Cardiac muscle cell (in vitro differentiated cells and primary cell): ENCODE measurements around the gene CEACAM6. TPM values are rescaled to one million over a fixed set of nuclear protein-coding genes. Genes with fewer than 3 reads are reported as not detected.

Experiments
- DNase-seq, 2 donors: peaks; one replicate each; pipeline versions ENCODE4 v3.0.0 to v3.0.0-alpha.2; 2010 to 2017; ENCODE audit warnings: low read depth in 1 of 2, low spot score in 1 of 2
- H3K27ac ChIP-seq: fragments of 200-600 bp; sonication (generic); 2 replicates; pipeline ENCODE4 v1.5.1; 2016
- H3K27me3 ChIP-seq: fragments of 200-600 bp; sonication (generic); 2 replicates; pipeline ENCODE4 v1.6.0; 2016; ENCODE audit warnings: control low read depth
- H3K36me3 ChIP-seq: fragments of 200-600 bp; sonication (generic); 2 replicates; pipeline ENCODE4 v1.5.1; 2016; ENCODE audit warnings: control low read depth
- H3K4me1 ChIP-seq: fragments of 200-600 bp; sonication (generic); 2 replicates; pipeline ENCODE4 v1.8.1; 2017; ENCODE audit warnings: low read depth, mild to moderate bottlenecking, mixed run types
- H3K4me3 ChIP-seq: fragments of 200-600 bp; sonication (generic); 2 replicates; pipeline ENCODE4 v1.5.1; 2016; ENCODE audit warnings: mild to moderate bottlenecking
- H3K9me3 ChIP-seq: fragments of 200-600 bp; sonication (generic); 2 replicates; pipeline ENCODE4 v1.5.1; 2017; ENCODE audit warnings: low read depth, mild to moderate bottlenecking, control low read depth
- polyA plus RNA-seq: library from polyadenylated mRNA; unstranded; fragments of >200 nt; fragmentation: Nextera tagmentation; extraction: Ambion mirVana; gene quantifications from 2 replicates; pipeline ENCODE4 v1.2.1, GENCODE V29; 2016
- total RNA-seq: library from RNA; depleted of rRNA; stranded (reverse); fragments of >200 nt; gene quantifications from 2 replicates; pipeline ENCODE4 v1.2.3, GENCODE V29; 2016
- TF ChIP-seq, protein P1 (sequence below): IDR thresholded peaks from 2 replicates; pipeline ENCODE4 v1.5.1; 2012; ENCODE audit warnings: low read depth, mild to moderate bottlenecking, low read length

Gene CEACAM6
- total and polyA plus RNA-seq, 2 experiments from 2014 or later = not detected

DNA sequence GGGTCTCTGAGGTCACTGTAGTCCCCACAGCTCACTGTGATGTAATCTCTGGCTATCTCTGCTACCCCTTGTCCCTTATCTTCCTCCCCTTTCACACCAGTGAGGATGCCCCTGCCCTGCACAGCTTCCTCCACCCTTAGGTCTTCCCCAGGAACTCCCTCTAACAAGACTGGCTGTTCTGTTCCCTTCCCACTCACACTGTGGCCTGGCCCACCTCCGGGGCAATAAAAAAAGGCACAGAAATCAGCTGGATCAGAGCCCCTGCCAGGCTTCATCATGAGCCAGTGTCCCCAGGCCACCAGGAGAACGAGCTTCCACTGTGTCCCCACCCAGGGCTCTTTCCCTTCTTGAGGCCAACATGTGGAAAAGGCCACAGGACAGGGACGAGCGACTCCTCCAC, 45.7 kb downstream of the CEACAM6 start:
- no peaks in the 10 kb centered on the region for H3K27me3 ChIP-seq
- H3K36me3 ChIP-seq = no peaks in the 10 kb centered on the region
- no peak overlapping the region for H3K4me3 ChIP-seq
- H3K4me1 ChIP-seq = no peaks in the 10 kb centered on the region
- no peak for DNase-seq
- no peaks in the 10 kb centered on the region for H3K9me3 ChIP-seq
- no peak overlapping the region for H3K27ac ChIP-seq
- TF ChIP-seq, protein P1, sequence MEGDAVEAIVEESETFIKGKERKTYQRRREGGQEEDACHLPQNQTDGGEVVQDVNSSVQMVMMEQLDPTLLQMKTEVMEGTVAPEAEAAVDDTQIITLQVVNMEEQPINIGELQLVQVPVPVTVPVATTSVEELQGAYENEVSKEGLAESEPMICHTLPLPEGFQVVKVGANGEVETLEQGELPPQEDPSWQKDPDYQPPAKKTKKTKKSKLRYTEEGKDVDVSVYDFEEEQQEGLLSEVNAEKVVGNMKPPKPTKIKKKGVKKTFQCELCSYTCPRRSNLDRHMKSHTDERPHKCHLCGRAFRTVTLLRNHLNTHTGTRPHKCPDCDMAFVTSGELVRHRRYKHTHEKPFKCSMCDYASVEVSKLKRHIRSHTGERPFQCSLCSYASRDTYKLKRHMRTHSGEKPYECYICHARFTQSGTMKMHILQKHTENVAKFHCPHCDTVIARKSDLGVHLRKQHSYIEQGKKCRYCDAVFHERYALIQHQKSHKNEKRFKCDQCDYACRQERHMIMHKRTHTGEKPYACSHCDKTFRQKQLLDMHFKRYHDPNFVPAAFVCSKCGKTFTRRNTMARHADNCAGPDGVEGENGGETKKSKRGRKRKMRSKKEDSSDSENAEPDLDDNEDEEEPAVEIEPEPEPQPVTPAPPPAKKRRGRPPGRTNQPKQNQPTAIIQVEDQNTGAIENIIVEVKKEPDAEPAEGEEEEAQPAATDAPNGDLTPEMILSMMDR = no peak

DNA sequence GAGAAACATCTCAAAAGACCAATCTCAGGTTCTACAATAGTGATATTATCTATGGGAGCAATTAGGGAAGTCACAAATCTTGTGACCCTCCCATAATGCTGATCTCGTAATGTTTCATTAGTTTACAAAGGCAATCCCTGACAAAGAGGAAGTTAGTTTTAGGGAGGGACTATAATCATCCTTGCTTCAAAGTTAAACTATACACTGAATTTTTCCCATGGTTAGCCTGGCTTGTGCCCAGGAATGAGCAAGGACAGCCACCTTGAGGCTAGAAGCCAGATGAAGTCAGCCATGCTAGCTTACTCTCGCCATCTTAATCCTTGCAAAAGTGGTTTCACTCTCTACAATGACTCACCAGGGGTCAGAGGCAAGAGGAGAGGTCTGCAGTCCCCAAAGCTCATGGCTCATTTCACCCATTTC, 46.5 kb downstream of the CEACAM6 start:
- no peak for DNase-seq
- TF ChIP-seq, protein P1 = no peak
- no peak overlapping the region for H3K4me3 ChIP-seq
- H3K36me3 ChIP-seq = no peaks in the 10 kb centered on the region
- H3K4me1 ChIP-seq = no peaks in the 10 kb centered on the region
- H3K27me3 ChIP-seq = no peaks in the 10 kb centered on the region
- H3K27ac ChIP-seq = no peak overlapping the region
- no peaks in the 10 kb centered on the region for H3K9me3 ChIP-seq

DNA sequence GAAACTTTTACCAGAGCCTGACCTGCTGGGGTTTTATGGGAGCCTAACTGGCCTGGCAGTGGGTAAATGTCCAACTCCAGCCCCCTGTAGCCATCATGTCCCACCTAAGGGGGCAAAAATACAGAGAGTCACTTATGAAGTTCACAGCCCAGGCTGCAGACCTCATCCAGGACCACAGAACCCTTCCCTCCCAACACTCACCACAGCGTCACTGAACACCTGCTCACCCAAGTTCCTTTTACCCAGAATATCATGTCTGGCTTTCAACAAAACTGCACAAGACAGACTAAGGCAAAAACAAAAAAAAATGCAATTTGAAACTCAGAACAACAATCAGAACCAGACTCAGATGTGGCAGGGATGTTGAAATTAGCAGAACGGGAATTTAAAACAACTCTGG, 47.4 kb downstream of the CEACAM6 start:
- Histone ChIP-seq H3K27me3 (no peaks in the 10 kb centered on the region), H3K9me3 (no peaks in the 10 kb centered on the region), H3K4me3 (no peak overlapping the region), H3K36me3 (no peaks in the 10 kb centered on the region), H3K27ac (no peak overlapping the region), H3K4me1 (no peaks in the 10 kb centered on the region)
- DNase-seq = no peak
- TF ChIP-seq, protein P1 = no peak

DNA sequence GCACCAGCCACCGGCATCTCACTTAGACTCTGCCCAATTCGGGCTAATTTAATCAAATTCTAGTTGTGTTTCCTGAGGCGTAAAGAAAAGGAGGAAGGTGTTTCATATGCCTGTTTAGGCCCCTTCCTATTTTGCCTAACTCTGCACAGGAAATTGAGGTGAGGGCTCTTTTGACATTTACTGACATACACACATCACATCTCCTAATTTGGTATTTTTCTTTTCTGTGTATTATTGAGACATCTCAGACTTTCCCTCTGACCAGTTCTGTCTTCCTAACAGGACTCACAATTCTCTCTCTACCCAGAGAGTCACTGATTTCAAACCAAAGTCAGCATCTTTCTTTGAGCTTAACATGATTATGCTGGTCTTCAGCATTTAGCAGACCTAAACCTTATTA, 49.0 kb downstream of the CEACAM6 start:
- Histone ChIP-seq H3K4me1 (no peaks in the 10 kb centered on the region), H3K36me3 (no peaks in the 10 kb centered on the region), H3K9me3 (no peaks in the 10 kb centered on the region), H3K27me3 (no peaks in the 10 kb centered on the region), H3K4me3 (no peak overlapping the region), H3K27ac (no peak overlapping the region)
- no peak for DNase-seq
- TF ChIP-seq, protein P1 = no peak

DNA sequence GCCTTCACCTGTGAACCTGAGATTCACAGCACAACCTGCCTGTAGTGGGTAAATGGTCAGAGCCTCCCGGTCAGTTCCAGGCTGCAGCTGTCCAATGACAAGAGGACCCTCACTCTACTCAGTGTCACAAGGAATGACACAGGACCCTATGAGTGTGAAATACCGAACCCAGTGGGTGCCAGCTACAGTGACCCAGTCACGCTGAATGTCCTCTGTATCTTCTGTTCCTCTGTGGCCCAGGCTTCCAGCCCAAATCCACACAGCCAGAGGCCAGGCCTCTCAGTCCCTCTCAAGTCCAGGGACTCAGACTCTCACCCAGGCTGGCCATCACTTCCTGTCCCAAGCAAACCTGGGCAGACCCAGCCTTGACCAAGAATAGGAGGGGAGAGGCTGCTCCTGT, 51.8 kb downstream of the CEACAM6 start:
- DNase-seq = no peak
- TF ChIP-seq, protein P1 = no peak
- Histone ChIP-seq H3K27me3 (no peaks in the 10 kb centered on the region), H3K4me3 (no peak overlapping the region), H3K27ac (no peak overlapping the region), H3K9me3 (no peaks in the 10 kb centered on the region), H3K4me1 (no peaks in the 10 kb centered on the region), H3K36me3 (no peaks in the 10 kb centered on the region)
